GM21825 (cell line): ENCODE data around the gene RPA1.

Experiments used
- ATAC-seq: cut with Tn5 transposase; IDR thresholded peaks from one replicate; pipeline ENCODE4 v1.9.1; 2021; ENCODE audit warnings: mild to moderate bottlenecking, moderate library complexity; ENCODE audit not compliant: unreplicated experiment

RPA1 gene

GRCh38 chr17:1939981-1940809, 110.4 kb downstream of the RPA1 start:
- no peak for ATAC-seq

DNA sequence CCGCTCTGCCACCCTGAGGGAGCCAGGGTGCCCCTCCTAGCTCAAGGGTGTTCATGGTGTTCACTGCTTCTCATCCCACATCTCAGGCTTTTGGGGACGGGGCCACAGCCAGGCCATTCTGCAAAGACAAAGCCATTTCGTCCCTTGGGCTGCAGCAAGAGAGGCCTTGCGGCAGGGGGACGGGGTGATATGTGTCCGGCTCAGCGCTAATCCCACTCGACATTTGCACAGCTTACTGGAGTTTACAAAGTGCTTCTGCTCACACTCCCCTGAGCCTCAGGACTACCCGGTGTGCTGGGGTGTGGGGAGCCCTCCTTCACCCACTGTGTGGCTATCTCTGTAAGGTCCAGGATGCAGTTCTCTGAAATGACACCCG, 111.0 kb downstream of the RPA1 start:
- ATAC-seq: no peak

- ATAC-seq: no peak
These were observed 111.7 kb downstream of the RPA1 start for GRCh38 chr17:1941272-1942065.

- no peak for ATAC-seq
These were observed 112.2 kb downstream of the RPA1 start for GRCh38 chr17:1942066-1942365.

DNA sequence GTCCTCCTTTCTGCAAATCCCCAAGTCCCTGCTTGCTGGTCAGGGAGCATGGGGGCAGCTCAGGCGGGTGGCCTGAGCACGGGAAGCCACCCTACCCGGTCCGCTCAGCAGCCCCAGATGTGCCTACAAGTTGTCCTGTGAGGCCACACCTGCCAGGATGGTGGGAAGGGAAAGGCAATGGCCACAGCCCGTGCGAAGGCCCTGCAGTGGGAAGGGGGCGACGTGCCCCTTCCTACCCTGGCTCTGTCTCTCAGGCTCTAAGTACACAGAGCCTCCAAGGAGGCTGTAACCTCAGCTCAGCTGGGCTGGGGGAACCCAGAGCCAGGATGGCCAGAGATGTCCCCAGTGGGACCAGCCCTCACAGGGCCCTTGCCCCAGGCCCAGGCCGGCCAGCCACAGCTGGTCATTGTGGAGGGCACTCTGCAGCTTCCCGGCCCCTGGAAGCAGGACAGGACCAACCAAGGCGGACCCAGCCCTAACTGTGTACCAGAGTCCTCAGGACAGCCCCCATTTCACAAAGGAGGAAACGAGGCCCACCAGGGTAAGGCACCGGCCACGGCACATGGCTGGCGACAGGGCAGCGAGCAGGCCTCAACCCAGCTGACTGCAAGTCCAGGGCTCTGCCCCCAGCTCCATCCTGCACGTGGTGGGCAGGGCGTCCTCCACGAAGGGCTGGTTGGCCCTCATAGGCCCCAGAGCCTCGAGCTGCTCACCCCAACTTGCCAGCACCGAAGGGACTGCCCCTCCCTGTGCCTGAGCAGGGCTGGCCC, 113.0 kb downstream of the RPA1 start:
- ATAC-seq: no peak

DNA sequence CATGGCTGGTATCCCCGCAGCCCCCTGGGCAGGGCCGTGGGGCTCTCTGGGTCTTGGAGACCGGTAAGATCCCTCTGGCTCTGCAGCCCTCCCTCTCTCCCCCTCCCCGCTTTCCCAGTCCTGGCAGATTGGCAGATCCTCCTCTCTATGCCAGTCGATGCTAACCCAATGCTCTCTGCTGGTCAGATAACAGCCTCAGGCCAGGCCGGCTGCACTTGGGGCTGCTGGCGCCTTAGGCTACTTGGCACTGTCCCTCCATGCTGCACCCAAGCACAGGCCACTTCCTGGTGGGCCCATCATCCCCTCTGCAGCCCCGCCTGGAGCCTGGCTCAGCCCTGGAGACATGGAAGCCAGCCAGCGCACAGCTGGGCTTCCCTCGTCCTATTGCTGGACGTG, 113.6 kb downstream of the RPA1 start:
- no peak for ATAC-seq

GRCh38 chr17:1945621-1946020, 115.8 kb downstream of the RPA1 start:
- no peak for ATAC-seq

DNA sequence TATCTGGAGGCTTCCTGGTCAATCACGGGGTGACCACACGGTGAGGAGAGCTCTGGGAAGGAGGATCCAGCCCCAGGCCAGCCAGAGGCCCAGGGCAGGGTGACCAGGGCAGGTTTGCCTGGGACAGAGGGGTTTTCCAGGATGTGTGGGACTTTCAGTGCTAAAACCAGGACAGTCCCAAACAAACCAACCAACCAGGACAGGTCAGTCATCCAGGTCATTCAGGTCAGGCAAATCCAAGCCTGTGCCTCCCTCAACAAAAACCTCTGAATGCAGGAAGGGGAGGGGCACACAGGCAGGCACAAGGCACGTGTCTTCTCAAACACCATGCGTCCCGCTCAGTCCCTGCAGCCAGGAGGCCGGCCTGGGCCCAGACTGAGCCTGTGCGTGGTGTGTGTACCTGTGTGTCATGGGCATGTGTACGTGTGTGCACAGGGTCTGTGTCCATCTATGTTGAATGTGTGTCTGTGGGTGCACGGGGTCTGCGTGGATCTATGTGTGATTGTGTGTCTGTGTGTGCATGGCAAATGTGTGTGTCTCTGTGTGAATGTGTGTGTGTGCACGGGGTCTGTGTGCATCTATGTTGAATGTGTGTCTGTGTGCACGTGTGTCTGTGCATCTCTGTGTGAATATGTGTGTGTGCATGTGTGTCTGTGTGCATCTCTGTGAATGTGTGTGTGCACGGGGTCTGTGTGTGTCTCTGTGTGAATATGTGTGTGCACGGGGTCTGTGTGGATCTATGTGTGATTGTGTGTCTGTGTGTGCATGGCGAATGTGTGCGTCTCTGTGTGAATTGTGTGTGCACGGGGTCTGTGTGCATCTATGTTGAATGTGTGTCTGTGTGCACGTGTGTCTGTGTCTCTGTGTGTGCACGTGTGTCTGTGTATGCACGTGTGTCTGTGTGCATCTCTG, 116.5 kb downstream of the RPA1 start:
- no peak for ATAC-seq

GRCh38 chr17:1947229-1947742, 117.5 kb downstream of the RPA1 start:
- ATAC-seq: no peak

DNA sequence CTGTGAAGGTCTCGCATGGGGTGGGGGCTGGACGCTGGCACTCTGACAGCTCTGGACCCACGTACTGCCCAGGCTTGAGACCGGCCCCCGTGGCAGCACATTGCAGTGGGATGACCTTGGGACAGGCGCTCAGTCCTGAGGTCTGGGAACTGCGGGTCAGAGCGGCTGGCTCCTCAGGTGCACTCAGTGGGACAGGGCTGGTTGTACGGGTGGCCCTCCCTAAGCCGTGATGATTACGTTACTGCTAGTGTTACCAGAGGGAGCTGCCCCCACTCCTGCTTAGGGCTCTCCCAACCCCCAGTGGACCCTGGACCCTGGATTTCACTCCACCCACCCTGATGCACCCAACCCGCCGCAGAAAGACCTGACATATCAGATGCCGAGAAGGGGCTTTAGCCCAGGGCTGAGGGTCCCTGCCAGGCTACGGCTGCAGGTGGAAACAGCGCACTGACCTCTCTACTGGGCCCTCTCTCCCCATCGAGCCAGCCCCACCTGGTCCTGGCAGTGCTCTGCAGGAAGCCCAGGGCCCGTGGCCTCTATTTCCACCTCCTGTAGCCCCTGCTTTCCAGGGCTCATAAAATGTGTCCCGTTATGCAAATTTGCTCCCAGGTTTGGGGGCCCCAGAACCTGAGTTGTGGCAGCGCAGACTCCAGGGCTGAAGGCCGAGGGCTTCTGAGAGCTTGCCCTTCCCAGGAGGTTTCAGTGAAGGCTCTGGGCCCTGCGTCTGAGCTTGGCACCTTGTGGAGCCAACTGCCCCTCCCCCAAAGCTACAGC, 118.1 kb downstream of the RPA1 start:
- no peak for ATAC-seq

DNA sequence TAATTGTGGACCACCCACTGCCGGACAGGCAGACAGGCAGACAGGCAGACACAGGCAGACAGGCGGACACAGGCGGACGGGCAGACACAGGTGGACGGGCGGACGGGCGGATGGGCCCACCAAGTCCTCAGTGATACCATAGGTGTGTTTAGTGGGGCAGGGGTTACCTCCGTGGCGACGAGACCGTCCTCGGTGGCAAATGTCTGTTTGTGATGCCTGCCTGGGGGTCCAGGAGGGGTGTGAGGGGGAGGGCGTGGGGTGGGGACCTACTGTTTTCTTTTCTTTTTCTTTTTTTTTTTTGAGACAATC, 118.7 kb downstream of the RPA1 start:
- no peak for ATAC-seq
